Pancreas (tissue), 10 donors: ENCODE results near the gene PDGFRA. TPM values are rescaled to one million over a fixed set of nuclear protein-coding genes. Genes with fewer than 3 reads are reported as not detected.

Experiments used
- ATAC-seq, 4 donors: fragments of 200-7000 bp; cut with Tn5 transposase; one replicate each; pipeline versions ENCODE4 v1.8.0 to v1.9.1; 2020; ENCODE audit warnings: mild to moderate bottlenecking in 4 of 4, moderate library complexity in 4 of 4
- DNase-seq, 6 donors: peaks; one replicate each; pipeline ENCODE4 v3.0.0-alpha.2; 2020
- FAIRE-seq: peaks from 2 replicates; lab custom pipeline; 2012; peaks lifted over from hg19 to GRCh38; lab: Jason Lieb, UNC
- H3K27ac ChIP-seq, 4 donors: fragments of 200-600 bp; sonication (generic); 1 replicate in 3 of 4; 2 replicates in 1 of 4; pipeline versions ENCODE4 v1.5.0 to v1.8.0; 2020
- H3K27me3 ChIP-seq, 4 donors: fragments of 200-600 bp; one replicate each; pipeline ENCODE4 v1.8.0; 2021
- H3K36me3 ChIP-seq, 3 donors: fragments of 200-600 bp; sonication (generic) in 1 of 3; one replicate each; pipeline versions ENCODE4 v1.5.0 to v1.8.0; 2020 to 2021
- H3K4me1 ChIP-seq, 3 donors: fragments of 200-600 bp; one replicate each; pipeline ENCODE4 v1.8.0; 2021
- H3K4me3 ChIP-seq, 4 donors: fragments of 200-600 bp; sonication (generic) in 2 of 4; one replicate each; pipeline versions ENCODE4 v1.5.0 to v1.8.0; 2020 to 2021
- H3K9me3 ChIP-seq, 4 donors: fragments of 200-600 bp; one replicate each; pipeline ENCODE4 v1.8.0; 2021
- CTCF ChIP-seq, 4 donors: fragments of 200-600 bp; sonication (generic) in 3 of 4; IDR thresholded peaks; one replicate each; pipeline versions ENCODE4 v1.5.0 to v1.8.0; 2021; ENCODE audit warnings: antibody characterized with exemption in 4 of 4
- WGBS, 2 donors: extraction: QIAGEN DNeasy Blood & Tissue Kit; methylation state at CpG; one replicate each; pipeline ENCODE4 v1.1.7; 2013; 5-methylcytosine and 5-hydroxymethylcytosine counted together
- intact Hi-C, 3 donors: fragments of 100-400 bp; cut with DNase I; formaldehyde crosslinking; loops; one replicate each; pipeline versions ENCODE4 v1.11.1 to v1.14.2; 2022
- polyA plus RNA-seq, 2 donors: library from polyadenylated mRNA; stranded (reverse); fragments of 200-250 nt; gene quantifications; one replicate each; pipeline ENCODE4 v1.2.3, GENCODE V29; 2013
- total RNA-seq, 6 donors: library from RNA; stranded (reverse); fragmentation: NEBNext Ultra II Directional in 4 of 6; extraction: Animal tissue kit (Norgen Biotek cat#: 25700) in 4 of 6; gene quantifications; one replicate each; pipeline versions ENCODE4 v1.2.1 to v1.2.4, GENCODE V29; 2021 to 2023
- donor health status: healthy with polysubstance abuse.
- donor health status: DM: no; HTN: no; CAD: no; lungs with moderate emphysema.
- donor health status: DM: no; HTN: no; CAD: no.
- donor health status: control.
- donor health status: control.
- donor health status: Bipolar disorder and iron deficiency.
- donor health status: DM: yes; HTN: yes; CAD: no.
- donor health status: DM: no; HTN: no; CAD: no.
- donor health status: DM: no; HTN: no; CAD: no.
- donor health status: DM: yes; HTN: yes; CAD: no.

Gene PDGFRA
- total and polyA plus RNA-seq, 8 donors, result 2.6 to 43.0 (median 11.1) TPM

DNA sequence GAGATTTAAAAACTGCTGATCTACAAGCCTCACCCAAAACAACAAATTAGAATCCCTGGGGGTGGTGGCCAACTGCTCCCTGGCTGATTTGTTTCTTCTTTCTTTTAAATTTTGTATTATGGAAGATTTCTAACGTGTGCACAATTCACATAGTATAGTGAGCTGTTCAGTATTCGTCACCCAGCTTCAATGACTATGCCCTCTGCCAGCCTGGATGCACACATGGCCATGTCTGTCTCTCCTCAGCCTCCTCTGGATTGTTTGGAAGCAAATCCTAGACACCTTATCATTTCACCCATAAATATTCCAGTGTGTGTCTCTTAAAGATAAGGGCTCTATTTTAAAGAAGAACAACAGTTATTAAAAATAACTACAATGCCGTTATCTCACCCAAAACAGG is 61.9 kb downstream of the PDGFRA start:
- H3K9me3 ChIP-seq, result no peaks in the 10 kb centered on the region
- H3K27me3 ChIP-seq, result no peaks in the 10 kb centered on the region
- no peak overlapping the region for H3K27ac ChIP-seq
- no peak overlapping the region for H3K4me3 ChIP-seq
- ATAC-seq, result no peak
- no peaks in the 10 kb centered on the region for H3K36me3 ChIP-seq
- no peaks in the 10 kb centered on the region for H3K4me1 ChIP-seq
- DNase-seq, result no peak
- WGBS, 2 donors, result 68 to 87% methylated on average over 3 of the region's 3 CpGs
- TF ChIP-seq CTCF (IDR thresholded peaks at IDR 0.05), result no peak
- FAIRE-seq, result no peak
- intact Hi-C loops, result no loop called here

GRCh38 chr4:54296548-54297203 is 67.6 kb downstream of the PDGFRA start:
- DNase-seq (no peak), ATAC-seq (peak; percentile 27 to 53 (median 46)), FAIRE-seq (no peak)
- no peak for TF ChIP-seq CTCF (IDR thresholded peaks at IDR 0.05)
- no peak overlapping the region for H3K27ac ChIP-seq
- no peaks in the 10 kb centered on the region for H3K4me1 ChIP-seq
- no peak overlapping the region for H3K4me3 ChIP-seq
- intact Hi-C loops, result no loop called here
- no peaks in the 10 kb centered on the region for H3K36me3 ChIP-seq
- no peaks in the 10 kb centered on the region for H3K27me3 ChIP-seq
- no peaks in the 10 kb centered on the region for H3K9me3 ChIP-seq
- WGBS, 2 donors, result 41 to 42% methylated on average over 7 of the region's 7 CpGs

DNA sequence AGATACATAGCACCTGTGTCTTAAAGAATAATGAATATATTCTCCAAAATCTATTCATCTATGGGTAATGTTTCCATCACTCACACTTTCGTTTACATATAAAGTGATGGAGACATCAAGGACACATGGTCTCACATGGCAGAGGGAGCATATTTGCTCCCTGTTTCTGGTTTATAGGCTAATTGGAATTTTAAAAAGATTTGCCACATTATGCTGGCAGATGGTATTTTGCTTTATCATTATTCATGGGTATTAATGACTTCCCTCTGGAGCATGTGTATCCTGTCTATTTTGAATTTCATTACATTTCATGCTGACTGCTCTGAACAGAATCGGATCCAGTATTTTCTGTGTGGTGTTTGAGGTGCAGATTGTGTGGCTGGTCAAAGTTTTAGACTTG is 79.0 kb downstream of the PDGFRA start:
- Histone ChIP-seq H3K27me3 (no peaks in the 10 kb centered on the region), H3K4me1 (no peaks in the 10 kb centered on the region), H3K4me3 (no peak overlapping the region), H3K27ac (no peak overlapping the region), H3K36me3 (no peaks in the 10 kb centered on the region), H3K9me3 (no peaks in the 10 kb centered on the region)
- FAIRE-seq, result no peak
- no peak for DNase-seq
- intact Hi-C loops, result no loop called here
- 39 to 57% methylated on average over 2 of the region's 2 CpGs for WGBS, 2 donors
- no peak for ATAC-seq
- no peak for TF ChIP-seq CTCF (IDR thresholded peaks at IDR 0.05)

GRCh38 chr4:54315561-54316538 is 86.8 kb downstream of the PDGFRA start:
- TF ChIP-seq CTCF (IDR thresholded peaks at IDR 0.05), result no peak

More at GRCh38 chr4:54315561-54316538, 86.8 kb downstream of the PDGFRA start:
- no peak for DNase-seq
- Histone ChIP-seq H3K9me3 (no peaks in the 10 kb centered on the region), H3K27me3 (no peaks in the 10 kb centered on the region), H3K4me1 (no peaks in the 10 kb centered on the region), H3K4me3 (no peak overlapping the region), H3K27ac (no peak overlapping the region), H3K36me3 (no peaks in the 10 kb centered on the region)
- peak in 1 of 4 donors; percentile 33 for ATAC-seq
- WGBS, 2 donors, result 67 to 74% methylated on average over 4 of the region's 4 CpGs
- FAIRE-seq, result no peak
- intact Hi-C loops, result no loop called here
